Neural cell (in vitro differentiated cells): ENCODE results near the gene TIRAP.

Experiments
- CTCF ChIP-seq: fragments of 450-650 bp; IDR thresholded peaks from 2 replicates; pipeline ENCODE4 v1.5.1; 2014; ENCODE audit warnings: antibody characterized with exemption, mild to moderate bottlenecking, moderate library complexity; ENCODE audit not compliant: poor library complexity, severe bottlenecking
- EP300 ChIP-seq: fragments of 450-650 bp; conservative IDR thresholded peaks from 2 replicates; pipeline ENCODE4 v1.6.1; 2014; ENCODE audit warnings: antibody characterized with exemption, mild to moderate bottlenecking, moderate library complexity; ENCODE audit not compliant: poor library complexity, severe bottlenecking
- MXI1 ChIP-seq: fragments of 450-650 bp; conservative IDR thresholded peaks from 2 replicates; pipeline ENCODE4 v1.6.1; 2014; ENCODE audit warnings: antibody characterized with exemption, mild to moderate bottlenecking; ENCODE audit not compliant: poor library complexity, severe bottlenecking
- POLR2AphosphoS5 ChIP-seq: IDR thresholded peaks from 2 replicates; pipeline ENCODE4 v1.6.1; 2012
- REST ChIP-seq: IDR thresholded peaks from 2 replicates; pipeline ENCODE4 v1.6.1; 2012; ENCODE audit warnings: borderline replicate concordance
- TAF1 ChIP-seq: IDR thresholded peaks from 2 replicates; pipeline ENCODE4 v1.6.1; 2012; ENCODE audit warnings: low read depth

GRCh38 chr11:126254819-126255218, 28.1 kb upstream of the TIRAP start:
- TF ChIP-seq CTCF (no peak), TAF1 (no peak), REST (no peak), MXI1 (no peak), POLR2AphosphoS5 (no peak), EP300 (no peak)
